HCT116 (cell line): Measurements from ENCODE around the gene FOXP1.

ENCODE experiments used
- CBX3 ChIP-seq: IDR thresholded peaks from 2 replicates; pipeline ENCODE4 v1.6.1; 2012; ENCODE audit warnings: low read depth
- EZH2 ChIP-seq: fragments of 200-600 bp; sonication (generic); IDR thresholded peaks from 2 replicates; pipeline ENCODE4 v1.6.1; 2017; ENCODE audit warnings: antibody characterized with exemption, mixed run types
- JUND ChIP-seq: IDR thresholded peaks from 2 replicates; pipeline ENCODE4 v1.6.1; 2012
- POLR2A ChIP-seq: IDR thresholded peaks from 2 replicates; pipeline ENCODE4 v1.7.0; 2011; ENCODE audit warnings: borderline replicate concordance; ENCODE audit not compliant: insufficient read depth, insufficient read length; ENCODE audit errors: extremely low read depth
- RAD21 ChIP-seq: IDR thresholded peaks from 2 replicates; pipeline ENCODE4 v1.6.1; 2012; ENCODE audit warnings: low read depth, mild to moderate bottlenecking
- ZNF274 ChIP-seq: fragments of 200-500 bp; sonication (Bioruptor generic); IDR thresholded peaks from 2 replicates; pipeline ENCODE4 v1.6.1; 2014; ENCODE audit warnings: mild to moderate bottlenecking, low read depth, low read length, inconsistent platforms
- TF ChIP-seq, protein P1 (sequence below), 3 experiments: fragments of 200-600 bp in 1 of 3; sonication (generic) in 1 of 3; IDR thresholded peaks in 2 of 3; conservative IDR thresholded peaks in 1 of 3; 2 replicates each; pipeline ENCODE4 v1.5.1; 2012 to 2017; ENCODE audit warnings: low read depth in 2 of 3, low read length in 2 of 3, antibody characterized with exemption in 1 of 3, borderline replicate concordance in 1 of 3, control low read depth in 1 of 3, mild to moderate bottlenecking in 1 of 3, mixed read lengths in 1 of 3, mixed run types in 1 of 3, moderate library complexity in 1 of 3; ENCODE audit not compliant: insufficient read depth in 1 of 3

DNA sequence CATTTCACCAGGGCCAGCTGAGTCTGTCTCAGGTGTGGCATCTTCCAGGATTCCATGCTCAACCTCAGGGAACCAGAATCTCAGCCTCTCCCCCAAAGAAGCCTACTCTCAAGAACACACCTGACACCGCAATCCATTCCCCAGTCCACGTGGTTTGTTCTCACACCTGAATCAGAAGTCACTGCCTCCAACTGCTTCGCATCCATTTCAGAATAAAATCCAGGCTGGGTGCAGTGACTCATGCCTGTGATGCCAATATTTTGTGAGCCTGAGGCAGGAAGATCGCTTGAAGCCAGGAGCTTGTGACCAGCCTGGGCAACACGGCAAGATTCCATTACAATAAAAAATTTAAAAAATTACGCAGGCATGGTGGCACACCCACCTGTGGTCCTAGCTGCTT is 212.2 kb downstream of the FOXP1 start:
- TF ChIP-seq JUND (no peak), EZH2 (no peak), RAD21 (no peak), ZNF274 (no peak), POLR2A (no peak), CBX3 (no peak)
- TF ChIP-seq, protein P1, sequence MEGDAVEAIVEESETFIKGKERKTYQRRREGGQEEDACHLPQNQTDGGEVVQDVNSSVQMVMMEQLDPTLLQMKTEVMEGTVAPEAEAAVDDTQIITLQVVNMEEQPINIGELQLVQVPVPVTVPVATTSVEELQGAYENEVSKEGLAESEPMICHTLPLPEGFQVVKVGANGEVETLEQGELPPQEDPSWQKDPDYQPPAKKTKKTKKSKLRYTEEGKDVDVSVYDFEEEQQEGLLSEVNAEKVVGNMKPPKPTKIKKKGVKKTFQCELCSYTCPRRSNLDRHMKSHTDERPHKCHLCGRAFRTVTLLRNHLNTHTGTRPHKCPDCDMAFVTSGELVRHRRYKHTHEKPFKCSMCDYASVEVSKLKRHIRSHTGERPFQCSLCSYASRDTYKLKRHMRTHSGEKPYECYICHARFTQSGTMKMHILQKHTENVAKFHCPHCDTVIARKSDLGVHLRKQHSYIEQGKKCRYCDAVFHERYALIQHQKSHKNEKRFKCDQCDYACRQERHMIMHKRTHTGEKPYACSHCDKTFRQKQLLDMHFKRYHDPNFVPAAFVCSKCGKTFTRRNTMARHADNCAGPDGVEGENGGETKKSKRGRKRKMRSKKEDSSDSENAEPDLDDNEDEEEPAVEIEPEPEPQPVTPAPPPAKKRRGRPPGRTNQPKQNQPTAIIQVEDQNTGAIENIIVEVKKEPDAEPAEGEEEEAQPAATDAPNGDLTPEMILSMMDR (IDR thresholded peaks at IDR 0.05 in 2 of 3, conservative IDR thresholded peaks at IDR 0.05 in 1 of 3; ENCODE audit: borderline replicate concordance in 1 of 3, insufficient read depth in 1 of 3, low read depth in 2 of 3, low read length in 2 of 3) = no peak
